Adrenal gland (tissue), 5 donors: ENCODE measurements around the gene SEMA4G.

Experiments used
- CTCF ChIP-seq, 6 experiments: fragments of 450-650 bp in 4 of 6; fragments of 200-600 bp in 2 of 6; sonication (generic) in 1 of 6; IDR thresholded peaks; 1 replicate in 5 of 6; 2 replicates in 1 of 6; pipeline versions ENCODE4 v1.5.1 to v1.8.0; 2016 to 2021; ENCODE audit warnings: antibody characterized with exemption in 6 of 6, mild to moderate bottlenecking in 2 of 6, moderate library complexity in 1 of 6
- POLR2A ChIP-seq, 2 donors: fragments of 450-650 bp; IDR thresholded peaks; one replicate each; pipeline ENCODE4 v1.6.1; 2017; ENCODE audit warnings: antibody characterized with exemption in 2 of 2, mild to moderate bottlenecking in 2 of 2, moderate library complexity in 1 of 2
- donor health status: DM: no; HTN: no; CAD: no.

GRCh38 chr10:101014966-101015581, 45.8 kb downstream of the SEMA4G start:
- TF ChIP-seq CTCF (IDR thresholded peaks at IDR 0.05) = no peak
- TF ChIP-seq POLR2A (IDR thresholded peaks at IDR 0.05) = no peak
